ENCODE measurements around the gene ESX1.

DNA sequence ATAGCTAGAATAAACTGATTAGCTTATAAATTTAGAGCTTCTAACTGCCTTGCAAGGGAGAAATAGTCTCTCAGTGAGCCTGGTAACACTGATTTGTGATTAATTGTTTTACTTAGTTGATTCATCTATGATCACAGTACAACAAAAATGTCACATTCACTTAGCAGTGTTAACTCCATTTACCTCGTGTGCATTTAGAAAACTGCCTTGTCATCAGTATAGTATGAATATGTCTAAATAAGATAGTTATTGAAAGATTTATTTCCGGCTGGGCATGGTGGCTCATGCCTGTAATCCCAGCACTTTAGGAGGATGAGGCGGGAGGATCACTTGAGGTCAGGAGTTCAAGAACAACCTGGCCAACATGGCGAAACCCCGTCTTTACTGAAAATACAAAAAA is 49.2 kb downstream of the ESX1 start:
- TF ChIP-seq YY1 (IDR thresholded peaks at IDR 0.05; ENCODE audit: insufficient read depth, insufficient read length) (no peak), ZNF274 (IDR thresholded peaks at IDR 0.05; ENCODE audit: low read depth, low read length) (no peak)

Data from NT2/D1 (cell line).